ENCODE data around the gene ELAC1.
"Not testable (repeated sequence)": the region's sequence is repeated elsewhere in the genome, so short reads cannot be mapped to it uniquely, and the experiment has no call there.

ELAC1 gene

GRCh38 chr18:50973367-50974126, 5.7 kb downstream of the ELAC1 start:
- peak; percentile 46 for DNase-seq (ENCODE audit: low spot score)

GRCh38 chr18:50977037-50977760, 9.4 kb downstream of the ELAC1 start:
- DNase-seq (ENCODE audit: low spot score) = no peak

GRCh38 chr18:50981381-50981780, 13.5 kb downstream of the ELAC1 start:
- peak; percentile 26 for DNase-seq (ENCODE audit: low spot score)

GRCh38 chr18:50982086-50982801, 14.4 kb downstream of the ELAC1 start:
- no peak for DNase-seq (ENCODE audit: low spot score)

- DNase-seq (ENCODE audit: low spot score) = no peak
These were observed 15.0 kb downstream of the ELAC1 start for GRCh38 chr18:50982802-50983179.

GRCh38 chr18:50986360-50987087, 18.7 kb downstream of the ELAC1 start:
- peak; percentile 6 for DNase-seq (ENCODE audit: low spot score)

- DNase-seq (ENCODE audit: low spot score) = no peak
These were observed 19.4 kb downstream of the ELAC1 start for GRCh38 chr18:50987261-50987660.

- no peak for DNase-seq (ENCODE audit: low spot score)
These were observed 21.9 kb downstream of the ELAC1 start for GRCh38 chr18:50989711-50990110.

- DNase-seq (ENCODE audit: low spot score) = no peak
These were observed 24.5 kb downstream of the ELAC1 start for GRCh38 chr18:50992351-50992762.

GRCh38 chr18:50994031-50994430, 26.2 kb downstream of the ELAC1 start:
- no peak for DNase-seq (ENCODE audit: low spot score)

- not testable (repeated sequence) for DNase-seq (ENCODE audit: low spot score)
These were observed 35.3 kb downstream of the ELAC1 start for GRCh38 chr18:51003174-51003573.

- no peak for DNase-seq (ENCODE audit: low spot score)
These were observed 38.4 kb downstream of the ELAC1 start for GRCh38 chr18:51006061-51006818.

- DNase-seq (ENCODE audit: low spot score) = no peak
These were observed 39.3 kb downstream of the ELAC1 start for GRCh38 chr18:51006948-51007789.

- no peak for DNase-seq (ENCODE audit: low spot score)
These were observed 39.9 kb downstream of the ELAC1 start for GRCh38 chr18:51007790-51008139.

GRCh38 chr18:51009072-51009471, 41.2 kb downstream of the ELAC1 start:
- DNase-seq (ENCODE audit: low spot score) = no peak

GRCh38 chr18:51010218-51010617, 42.4 kb downstream of the ELAC1 start:
- DNase-seq (ENCODE audit: low spot score) = no peak

- DNase-seq (ENCODE audit: low spot score) = no peak
These were observed 43.9 kb downstream of the ELAC1 start for GRCh38 chr18:51011709-51012108.

GRCh38 chr18:51012441-51012840, 44.6 kb downstream of the ELAC1 start:
- no peak for DNase-seq (ENCODE audit: low spot score)

GRCh38 chr18:51013259-51013658, 45.4 kb downstream of the ELAC1 start:
- DNase-seq (ENCODE audit: low spot score) = no peak

- DNase-seq (ENCODE audit: low spot score) = no peak
These were observed 49.5 kb downstream of the ELAC1 start for GRCh38 chr18:51017140-51017879.
